H9 (cell line): ENCODE measurements around the gene NPTN. TPM values are rescaled to one million over a fixed set of nuclear protein-coding genes. Genes with fewer than 3 reads are reported as not detected.

Experiments used
- DNase-seq: peaks from one replicate; pipeline ENCODE4 v3.0.0-alpha.2; 2017
- H2AFZ ChIP-seq: one replicate; pipeline ENCODE4 v1.6.1; 2013; ENCODE audit warnings: mild to moderate bottlenecking, low read length, control low read depth, moderate library complexity
- H2AK5ac ChIP-seq: 2 replicates; pipeline ENCODE4 v1.6.1; 2013; ENCODE audit warnings: low read length, control low read depth, mixed read lengths; ENCODE audit not compliant: insufficient read length
- H2BK120ac ChIP-seq: one replicate; pipeline ENCODE4 v1.6.1; 2013; ENCODE audit warnings: low read depth, mild to moderate bottlenecking, low read length, control low read depth, inconsistent platforms; ENCODE audit not compliant: poor library complexity, severe bottlenecking
- H2BK12ac ChIP-seq: 2 replicates; pipeline ENCODE4 v1.6.1; 2013; ENCODE audit warnings: low read length, control low read depth, mixed read lengths, low read depth; ENCODE audit not compliant: insufficient read length
- H2BK15ac ChIP-seq: 2 replicates; pipeline ENCODE4 v1.6.1; 2013; ENCODE audit warnings: low read depth, low read length, control low read depth
- H2BK20ac ChIP-seq: one replicate; pipeline ENCODE4 v1.6.1; 2013; ENCODE audit warnings: low read depth, mild to moderate bottlenecking, low read length, control low read depth, inconsistent platforms; ENCODE audit not compliant: poor library complexity, severe bottlenecking
- H2BK5ac ChIP-seq: 2 replicates; pipeline ENCODE4 v1.6.1; 2013; ENCODE audit warnings: low read length, control low read depth, mixed read lengths; ENCODE audit not compliant: insufficient read length
- H3K14ac ChIP-seq: 2 replicates; pipeline ENCODE4 v1.6.1; 2013; ENCODE audit warnings: low read length, control low read depth; ENCODE audit not compliant: insufficient read depth
- H3K18ac ChIP-seq: 2 replicates; pipeline ENCODE4 v1.6.1; 2013; ENCODE audit warnings: low read depth, mild to moderate bottlenecking, mixed read lengths, low read length, control low read depth; ENCODE audit not compliant: insufficient read length
- H3K23ac ChIP-seq: 2 replicates; pipeline ENCODE4 v1.6.1; 2013; ENCODE audit warnings: low read length, control low read depth, mixed read lengths, low read depth; ENCODE audit not compliant: insufficient read length
- H3K23me2 ChIP-seq: 2 replicates; pipeline ENCODE4 v1.6.1; 2013; ENCODE audit warnings: low read depth, mild to moderate bottlenecking, mixed read lengths, low read length, control low read depth; ENCODE audit not compliant: insufficient read length, poor library complexity, severe bottlenecking
- H3K27ac ChIP-seq: 2 replicates; pipeline ENCODE4 v1.5.1; 2013; ENCODE audit warnings: low read length, control low read depth, mixed read lengths, low read depth; ENCODE audit not compliant: insufficient read length
- H3K27me3 ChIP-seq: 2 replicates; pipeline ENCODE4 v1.6.1; 2013; ENCODE audit warnings: low read length, control low read depth, inconsistent platforms; ENCODE audit not compliant: insufficient read depth
- H3K4ac ChIP-seq: 2 replicates; pipeline ENCODE4 v1.6.1; 2013; ENCODE audit warnings: low read depth, mild to moderate bottlenecking, control low read depth, inconsistent platforms, low read length, moderate library complexity
- H3K4me1 ChIP-seq: 2 replicates; pipeline ENCODE4 v1.6.1; 2013; ENCODE audit warnings: low read length, control low read depth, inconsistent platforms; ENCODE audit not compliant: insufficient read depth
- H3K4me2 ChIP-seq: 2 replicates; pipeline ENCODE4 v1.6.1; 2013; ENCODE audit warnings: low read length, control low read depth, mixed read lengths; ENCODE audit not compliant: insufficient read length, insufficient read depth
- H3K56ac ChIP-seq: 2 replicates; pipeline ENCODE4 v1.6.1; 2013; ENCODE audit warnings: low read depth, mild to moderate bottlenecking, mixed read lengths, low read length, control low read depth; ENCODE audit not compliant: insufficient read length
- H3K79me1 ChIP-seq: 2 replicates; pipeline ENCODE4 v1.6.1; 2013; ENCODE audit warnings: low read depth, mild to moderate bottlenecking, moderate library complexity, low read length, control low read depth, inconsistent platforms; ENCODE audit not compliant: insufficient read depth, poor library complexity, severe bottlenecking
- H3K79me2 ChIP-seq: 2 replicates; pipeline ENCODE4 v1.6.1; 2013; ENCODE audit warnings: low read length, control low read depth, inconsistent platforms; ENCODE audit not compliant: insufficient read depth
- H3K9ac ChIP-seq: 2 replicates; pipeline ENCODE4 v1.6.1; 2013; ENCODE audit warnings: low read length, control low read depth, mixed read lengths; ENCODE audit not compliant: insufficient read length; ENCODE audit errors: extremely low read depth
- H3K9me3 ChIP-seq: one replicate; pipeline ENCODE4 v1.6.1; 2013; ENCODE audit warnings: low read depth, low read length, inconsistent platforms; ENCODE audit not compliant: control insufficient read depth
- H3T11ph ChIP-seq: one replicate; pipeline ENCODE4 v1.6.1; 2013; ENCODE audit warnings: mild to moderate bottlenecking, low read length, control low read depth, inconsistent platforms
- H4K20me1 ChIP-seq: one replicate; pipeline ENCODE4 v1.6.1; 2013; ENCODE audit not compliant: control insufficient read depth, insufficient read length, insufficient read depth
- H4K5ac ChIP-seq: 2 replicates; pipeline ENCODE4 v1.6.1; 2013; ENCODE audit warnings: low read depth, mild to moderate bottlenecking, mixed read lengths, low read length, control low read depth; ENCODE audit not compliant: insufficient read length
- H4K8ac ChIP-seq: replicated peaks from 2 replicates; pipeline ENCODE4 v1.6.1; 2013; ENCODE audit warnings: low read length, control low read depth, mixed read lengths, low read depth; ENCODE audit not compliant: insufficient read length
- H4K91ac ChIP-seq: 2 replicates; pipeline ENCODE4 v1.6.1; 2013; ENCODE audit warnings: low read depth, mild to moderate bottlenecking, moderate library complexity, mixed read lengths, low read length, control low read depth; ENCODE audit not compliant: insufficient read length
- H3K27ac Mint-ChIP-seq, 3 experiments: 2 replicates in 2 of 3; 3 replicates in 1 of 3; pipeline ENCODE4 v1.8.0; 2020 to 2021; ENCODE audit warnings: mixed read lengths in 3 of 3, mild to moderate bottlenecking in 1 of 3, moderate library complexity in 1 of 3
- H3K27me3 Mint-ChIP-seq: 2 replicates; pipeline ENCODE4 v1.8.0; 2021; ENCODE audit warnings: low read depth, mild to moderate bottlenecking, moderate library complexity, mixed read lengths
- H3K36me3 Mint-ChIP-seq, 3 experiments: 2 replicates in 2 of 3; 3 replicates in 1 of 3; pipeline ENCODE4 v1.8.0; 2020 to 2021; ENCODE audit warnings: low read depth in 3 of 3, mixed read lengths in 3 of 3; ENCODE audit not compliant: insufficient read depth in 1 of 3
- H3K4me1 Mint-ChIP-seq, 2 experiments: 2 replicates each; pipeline ENCODE4 v1.8.0; 2020; ENCODE audit warnings: mixed read lengths in 2 of 2
- H3K4me3 Mint-ChIP-seq, 2 experiments: 2 replicates in 1 of 2; 3 replicates in 1 of 2; pipeline ENCODE4 v1.8.0; 2020 to 2021; ENCODE audit warnings: mild to moderate bottlenecking in 2 of 2, mixed read lengths in 2 of 2, moderate library complexity in 1 of 2
- H3K9me3 Mint-ChIP-seq, 2 experiments: 2 replicates in 1 of 2; 3 replicates in 1 of 2; pipeline ENCODE4 v1.8.0; 2020; ENCODE audit warnings: mild to moderate bottlenecking in 2 of 2, mixed read lengths in 2 of 2, moderate library complexity in 1 of 2
- WGBS: extraction: QIAGEN DNeasy Blood & Tissue Kit; methylation state at CpG from one replicate; pipeline ENCODE4 v1.1.7; 2013; ENCODE audit warnings: missing lambda C conversion rate, low lambda C conversion rate, mixed read lengths; ENCODE audit not compliant: insufficient read length; ENCODE audit errors: extremely low coverage; 5-methylcytosine and 5-hydroxymethylcytosine counted together
- total RNA-seq: library from RNA; stranded (reverse); gene quantifications from 2 replicates; pipeline ENCODE4 v1.2.1, GENCODE V29; 2021
- TF ChIP-seq, protein P1 (sequence below): fragments of 200-600 bp; sonication (generic); conservative IDR thresholded peaks from 3 replicates; pipeline ENCODE4 v1.8.0; 2021; ENCODE audit warnings: antibody characterized with exemption, mild to moderate bottlenecking

Gene NPTN
- total RNA-seq, 1 experiment from 2014 or later, result 89.1 TPM

DNA sequence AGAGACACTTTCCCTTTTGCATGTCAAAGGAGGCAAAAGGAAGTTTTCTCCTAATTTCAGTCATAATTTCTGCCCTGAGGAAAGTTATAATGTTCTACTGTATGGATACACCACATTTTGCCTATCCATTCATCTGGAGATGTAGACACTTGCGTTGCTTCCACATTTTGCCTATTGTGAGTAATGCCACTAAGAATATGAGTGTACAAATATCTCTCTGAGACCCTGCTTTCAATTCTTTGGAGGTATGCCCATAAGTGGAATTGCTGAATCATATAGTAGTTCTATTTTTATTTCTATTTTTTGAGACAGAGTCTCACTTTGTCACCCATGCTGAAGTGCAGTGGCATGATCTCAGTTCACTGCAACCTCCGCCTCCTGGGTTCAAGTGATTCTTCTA lies 47.4 kb upstream of the NPTN start:
- Histone ChIP-seq H4K5ac (no peak overlapping the region), H3T11ph (no peak overlapping the region), H3K56ac (no peak overlapping the region), H3K9ac (no peak overlapping the region), H3K4me2 (no peak overlapping the region), H2BK15ac (no peak overlapping the region), H3K18ac (no peak overlapping the region), H3K23me2 (peaks cover 11% of the 10 kb centered on the region), H3K27ac (no peak overlapping the region), H4K8ac (no peak overlapping the region), H2AK5ac (no peak overlapping the region), H3K79me2 (peaks cover 1% of the 10 kb centered on the region; the same call in 1 of the 2 replicates), H4K91ac (no peak overlapping the region), H3K14ac (no peak overlapping the region), H3K9me3 (no peaks in the 10 kb centered on the region), H3K23ac (no peak overlapping the region), H2BK20ac (no peak overlapping the region), H3K4ac (no peak overlapping the region), H4K20me1 (no peaks in the 10 kb centered on the region), H2AFZ (no peak overlapping the region), H2BK12ac (no peak overlapping the region), H3K79me1 (peaks cover under 1% of the 10 kb centered on the region), H3K4me1 (no peaks in the 10 kb centered on the region), H3K27me3 (no peaks in the 10 kb centered on the region), H2BK5ac (no peak overlapping the region), H2BK120ac (no peak overlapping the region)
- Mint-ChIP-seq H3K27me3 (no peaks in the 10 kb centered on the region; the same call in 1 of the 2 replicates), H3K4me3 (no peak overlapping the region), H3K27ac (no peak overlapping the region), H3K9me3 (no peaks in the 10 kb centered on the region), H3K36me3 (no peaks in the 10 kb centered on the region; a peak in 1 of 7 replicates), H3K4me1 (peaks cover 16 to 19% of the 10 kb centered on the region in 2 experiments)
- TF ChIP-seq, protein P1, sequence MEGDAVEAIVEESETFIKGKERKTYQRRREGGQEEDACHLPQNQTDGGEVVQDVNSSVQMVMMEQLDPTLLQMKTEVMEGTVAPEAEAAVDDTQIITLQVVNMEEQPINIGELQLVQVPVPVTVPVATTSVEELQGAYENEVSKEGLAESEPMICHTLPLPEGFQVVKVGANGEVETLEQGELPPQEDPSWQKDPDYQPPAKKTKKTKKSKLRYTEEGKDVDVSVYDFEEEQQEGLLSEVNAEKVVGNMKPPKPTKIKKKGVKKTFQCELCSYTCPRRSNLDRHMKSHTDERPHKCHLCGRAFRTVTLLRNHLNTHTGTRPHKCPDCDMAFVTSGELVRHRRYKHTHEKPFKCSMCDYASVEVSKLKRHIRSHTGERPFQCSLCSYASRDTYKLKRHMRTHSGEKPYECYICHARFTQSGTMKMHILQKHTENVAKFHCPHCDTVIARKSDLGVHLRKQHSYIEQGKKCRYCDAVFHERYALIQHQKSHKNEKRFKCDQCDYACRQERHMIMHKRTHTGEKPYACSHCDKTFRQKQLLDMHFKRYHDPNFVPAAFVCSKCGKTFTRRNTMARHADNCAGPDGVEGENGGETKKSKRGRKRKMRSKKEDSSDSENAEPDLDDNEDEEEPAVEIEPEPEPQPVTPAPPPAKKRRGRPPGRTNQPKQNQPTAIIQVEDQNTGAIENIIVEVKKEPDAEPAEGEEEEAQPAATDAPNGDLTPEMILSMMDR, result no peak
- DNase-seq, result no peak
- no CpG with 5 or more reads among the region's 2 CpGs for WGBS
